ENCODE measurements around the gene KCNH2.

GRCh38 chr7:151020231-151020630 lies 42.1 kb upstream of the KCNH2 start:
- TF ChIP-seq TAF1 (IDR thresholded peaks at IDR 0.05; ENCODE audit: borderline replicate concordance, insufficient read depth, low read length) (no peak), POLR2AphosphoS5 (IDR thresholded peaks at IDR 0.05; ENCODE audit: low read depth, low read length) (no peak), SIN3A (IDR thresholded peaks at IDR 0.05; ENCODE audit: borderline replicate concordance, insufficient read depth, low read length) (no peak), REST (IDR thresholded peaks at IDR 0.05; ENCODE audit: insufficient read depth in 1 of 2, low read depth in 2 of 2, low read length in 2 of 2) (no peak)
